Common myeloid progenitor, CD34-positive (primary cell): Measurements from ENCODE around the gene SCUBE1.

Experiments used
- CTCF ChIA-PET: fragments of 350-600 bp; sonication (Branson Sonifier 250); formaldehyde crosslinking; loops from one replicate; lab custom pipeline; 2021; ENCODE audit warnings: antibody characterized with exemption; lab: Charles Lee
- POLR2A ChIA-PET: fragments of 350-600 bp; sonication (Branson Sonifier 250); formaldehyde crosslinking; loops from one replicate; lab custom pipeline; 2021; ENCODE audit warnings: antibody characterized with exemption; lab: Charles Lee
- DNase-seq, 3 donors: peaks; one replicate each; pipeline versions ENCODE4 v3.0.0 to v3.0.0-alpha.2; 2013
- H3K27ac ChIP-seq, 2 experiments: 1 replicate in 1 of 2; 2 replicates in 1 of 2; pipeline ENCODE4 v1.7.0; 2013; ENCODE audit warnings: inconsistent platforms in 2 of 2, low read length in 2 of 2, mild to moderate bottlenecking in 2 of 2, low read depth in 1 of 2, moderate library complexity in 1 of 2; ENCODE audit not compliant: severe bottlenecking in 2 of 2, insufficient read depth in 1 of 2, poor library complexity in 1 of 2
- H3K27me3 ChIP-seq, 5 experiments: replicated peaks in 2 of 5; 1 replicate in 3 of 5; 2 replicates in 2 of 5; pipeline versions ENCODE4 v1.6.1 to v1.7.0; 2013; ENCODE audit warnings: low read length in 4 of 5, mild to moderate bottlenecking in 2 of 5, moderate library complexity in 2 of 5, inconsistent platforms in 1 of 5; ENCODE audit not compliant: insufficient read depth in 5 of 5, control insufficient read depth in 4 of 5
- H3K36me3 ChIP-seq, 4 experiments: 1 replicate in 2 of 4; 2 replicates in 2 of 4; pipeline versions ENCODE4 v1.6.1 to v1.7.0; 2013; ENCODE audit warnings: low read length in 3 of 4, control low read depth in 1 of 4, mild to moderate bottlenecking in 1 of 4; ENCODE audit not compliant: control insufficient read depth in 4 of 4, insufficient read depth in 4 of 4
- H3K4me1 ChIP-seq, 4 experiments: 1 replicate in 3 of 4; 2 replicates in 1 of 4; pipeline versions ENCODE4 v1.6.1 to v1.7.1; 2013; ENCODE audit warnings: low read length in 3 of 4, mild to moderate bottlenecking in 3 of 4, control low read depth in 1 of 4, inconsistent platforms in 1 of 4, moderate library complexity in 1 of 4; ENCODE audit not compliant: control insufficient read depth in 4 of 4, insufficient read depth in 4 of 4; ENCODE audit errors: control extremely low read depth in 1 of 4
- H3K4me3 ChIP-seq, 7 experiments: 1 replicate in 4 of 7; 2 replicates in 3 of 7; pipeline versions ENCODE4 v1.5.1 to v1.7.0; 2013; ENCODE audit warnings: mild to moderate bottlenecking in 7 of 7, low read length in 6 of 7, moderate library complexity in 6 of 7, inconsistent platforms in 2 of 7, low read depth in 2 of 7, control low read depth in 1 of 7; ENCODE audit not compliant: insufficient read depth in 4 of 7, control insufficient read depth in 1 of 7; ENCODE audit errors: extremely low read depth in 1 of 7
- H3K9me3 ChIP-seq, 5 experiments: 1 replicate in 4 of 5; 2 replicates in 1 of 5; pipeline versions ENCODE4 v1.6.1 to v1.7.1; 2013; ENCODE audit warnings: low read length in 4 of 5, mild to moderate bottlenecking in 2 of 5, inconsistent platforms in 1 of 5, low read depth in 1 of 5, moderate library complexity in 1 of 5; ENCODE audit not compliant: control insufficient read depth in 4 of 5, insufficient read depth in 2 of 5; ENCODE audit errors: control extremely low read depth in 1 of 5
- WGBS: methylation state at CpG from one replicate; pipeline ENCODE4 v1.1.5; 2013; ENCODE audit not compliant: insufficient coverage; 5-methylcytosine and 5-hydroxymethylcytosine counted together

The SCUBE1 gene

DNA sequence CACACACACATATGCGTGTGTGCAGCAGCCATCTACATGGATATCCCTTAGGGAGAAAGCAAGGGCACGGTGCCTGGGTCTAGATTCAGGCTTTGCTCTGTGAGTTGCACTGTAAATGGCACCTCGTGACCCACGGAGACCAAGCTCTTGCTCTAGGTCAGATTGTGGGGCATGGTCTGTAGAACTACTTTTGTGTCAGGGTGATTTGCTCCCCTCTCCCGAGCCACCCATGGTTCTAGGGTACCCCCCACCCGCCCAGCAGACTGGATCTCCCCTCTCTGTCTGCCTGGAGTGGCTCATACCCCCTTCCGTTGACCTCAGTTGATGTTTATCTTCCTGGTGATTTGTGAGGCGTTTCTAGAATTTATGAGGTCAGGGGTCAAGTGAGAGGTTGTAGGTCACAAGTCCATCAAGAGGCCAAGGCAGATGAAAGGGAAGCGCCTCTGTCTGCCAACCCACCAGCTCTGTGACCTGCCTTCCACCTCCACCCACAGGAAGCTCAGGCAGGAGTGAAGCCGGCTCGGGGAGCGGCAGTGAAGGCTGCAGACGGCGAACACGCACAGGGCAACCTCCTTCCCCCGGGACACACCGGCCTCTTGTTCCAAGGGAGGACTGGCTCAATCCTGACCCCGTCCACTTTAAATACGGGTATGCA, 80.1 kb downstream of the SCUBE1 start:
- Histone ChIP-seq H3K4me3 (peak overlapping the region in 5 of 7 experiments; percentile 21 to 55 (median 50)), H3K27ac (peak overlapping the region; percentile 95), H3K9me3 (no peaks in the 10 kb centered on the region), H3K36me3 (no peaks in the 10 kb centered on the region), H3K27me3 (no peaks in the 10 kb centered on the region), H3K4me1 (peaks cover 16 to 91% (median 69%) of the 10 kb centered on the region in 4 experiments)
- POLR2A ChIA-PET = interaction anchor here (0.6 to 2.8 kb wide), 6 partner anchors 10 to 1430 kb away, joined by 4 to 16 read pairs (median 11); partner anchors contain the start of gene TTLL12
- peak in 2 of 3 donors; percentile 73 to 87 for DNase-seq
- 24% methylated on average over 15 of the region's 19 CpGs for WGBS
- CTCF ChIA-PET = interaction anchor here (3.7 to 13.0 kb wide), 5 partner anchors 11 to 123 kb away, joined by 20 to 97 read pairs (median 37); no protein-coding TSS in a partner anchor

DNA sequence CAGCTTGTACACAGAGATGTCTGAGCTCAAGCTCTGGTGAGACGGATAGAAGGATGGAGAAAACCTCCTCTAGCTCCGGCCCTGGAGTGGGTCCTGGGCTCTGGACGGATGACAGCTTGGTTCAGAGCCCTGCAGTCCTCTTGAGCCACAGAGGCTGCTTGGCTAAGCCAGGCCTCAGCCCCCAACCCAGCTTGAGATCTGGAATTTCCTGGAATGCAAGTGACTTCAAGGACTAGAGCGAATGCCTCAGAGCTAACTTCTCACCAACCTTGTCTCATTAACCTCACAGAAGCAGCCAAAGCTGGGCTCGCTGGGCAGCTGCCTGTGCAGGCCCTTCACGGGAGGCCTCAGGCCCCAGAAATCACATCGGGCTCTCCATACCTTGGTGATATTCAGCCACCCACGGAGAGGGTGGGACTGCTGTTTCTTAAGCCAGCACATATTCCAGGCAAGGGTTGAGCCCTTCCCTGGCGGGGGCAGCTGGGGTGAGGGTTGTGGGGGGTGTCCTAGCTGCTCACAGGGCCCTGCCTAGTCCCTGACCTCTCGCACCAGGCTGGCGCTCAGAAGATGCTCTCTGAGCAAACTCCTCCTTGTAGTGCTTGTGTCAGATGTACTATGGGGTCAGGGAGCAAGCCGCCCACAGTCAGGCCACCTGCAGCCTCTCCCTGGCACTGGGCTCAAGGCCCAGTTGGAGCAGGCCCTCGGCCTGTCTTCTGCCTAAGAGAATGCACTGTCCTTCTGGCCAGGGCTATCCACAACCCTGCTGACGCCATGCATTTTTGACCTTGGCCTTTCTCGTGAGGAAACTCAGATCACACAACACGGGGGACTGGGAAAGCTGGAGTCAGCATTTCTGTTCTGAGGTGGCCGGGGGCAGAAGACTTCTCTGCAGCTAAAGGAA, 82.6 kb downstream of the SCUBE1 start:
- POLR2A ChIA-PET = no interaction called here
- no peak overlapping the region for H3K4me3 ChIP-seq
- CTCF ChIA-PET = interaction anchor here (1.3 to 13.0 kb wide), 6 partner anchors 9 to 126 kb away, joined by 3 to 97 read pairs (median 8); no protein-coding TSS in a partner anchor
- no peak for DNase-seq
- WGBS = 98% methylated on average over 14 of the region's 17 CpGs
- no peak overlapping the region for H3K27ac ChIP-seq
- no peaks in the 10 kb centered on the region for H3K36me3 ChIP-seq
- H3K4me1 ChIP-seq = peaks cover 19 to 91% (median 76%) of the 10 kb centered on the region in 4 experiments
- H3K9me3 ChIP-seq = no peaks in the 10 kb centered on the region
- H3K27me3 ChIP-seq = no peaks in the 10 kb centered on the region

DNA sequence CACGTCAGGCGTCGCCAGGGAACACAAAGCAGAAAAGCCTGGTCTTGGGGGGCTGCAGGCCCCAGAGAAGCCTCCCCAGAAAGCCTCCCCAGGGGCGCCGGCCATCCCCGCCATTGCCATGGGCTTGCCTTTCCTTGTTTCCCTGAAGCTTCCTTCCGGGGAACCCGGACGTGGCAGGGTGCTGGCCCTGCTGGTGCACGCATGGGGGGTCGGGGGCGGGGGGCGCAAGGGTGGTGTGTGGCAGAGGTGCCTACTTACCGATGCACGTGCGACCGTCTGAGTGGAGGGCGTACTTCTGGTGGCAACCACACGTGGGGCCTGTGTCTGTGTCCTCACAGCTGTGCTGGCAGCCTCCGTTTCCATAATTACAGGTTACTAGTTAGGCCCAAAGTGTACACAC, 85.2 kb downstream of the SCUBE1 start:
- 70% methylated on average over 20 of the region's 20 CpGs for WGBS
- Histone ChIP-seq H3K27me3 (no peaks in the 10 kb centered on the region), H3K36me3 (no peaks in the 10 kb centered on the region), H3K4me3 (peak overlapping the region in 1 of 7 experiments; percentile 8), H3K27ac (peak overlapping the region; percentile 81 to 87), H3K9me3 (no peaks in the 10 kb centered on the region), H3K4me1 (peaks cover 8 to 79% (median 54%) of the 10 kb centered on the region in 4 experiments)
- ChIA-PET CTCF (interaction anchor here (1.0 to 13.0 kb wide), 6 partner anchors 7 to 27 kb away, joined by 3 to 97 read pairs (median 6); no protein-coding TSS in a partner anchor), POLR2A (interaction anchor here (0.5 to 2.2 kb wide), 3 partner anchors 10 to 660 kb away, joined by 3 to 6 read pairs (median 3); no protein-coding TSS in a partner anchor)
- peak in 1 of 3 donors; percentile 53 for DNase-seq

DNA sequence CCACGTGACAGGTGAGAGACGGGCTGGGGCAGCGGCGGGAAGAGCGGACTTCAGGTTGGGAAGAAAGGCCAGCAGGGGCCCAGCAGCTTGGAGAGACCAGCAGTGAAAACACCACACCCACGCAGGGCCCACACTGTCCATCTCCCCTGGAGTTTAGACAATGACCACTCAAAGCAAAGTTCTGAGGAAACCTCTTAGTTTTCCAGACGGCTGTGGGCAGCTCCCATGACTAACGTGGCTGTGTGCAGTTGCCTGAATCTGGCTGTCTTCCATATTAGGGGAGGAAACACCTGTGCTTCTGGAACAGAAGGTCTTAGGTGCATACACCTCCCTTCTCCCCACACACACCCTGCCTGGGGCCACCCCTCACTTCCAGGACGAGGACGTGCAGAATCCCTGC, 85.6 kb downstream of the SCUBE1 start:
- H3K4me1 ChIP-seq = peaks cover 8 to 74% (median 50%) of the 10 kb centered on the region in 4 experiments
- POLR2A ChIA-PET = interaction anchor here (0.7 to 2.2 kb wide), 5 partner anchors 9 to 347 kb away, joined by 3 to 13 read pairs (median 5); no protein-coding TSS in a partner anchor
- H3K4me3 ChIP-seq = peak overlapping the region in 4 of 7 experiments; percentile 16 to 38 (median 32)
- no peaks in the 10 kb centered on the region for H3K36me3 ChIP-seq
- H3K27ac ChIP-seq = peak overlapping the region; percentile 81 to 87
- 1% methylated on average over 10 of the region's 10 CpGs for WGBS
- no peaks in the 10 kb centered on the region for H3K27me3 ChIP-seq
- CTCF ChIA-PET = interaction anchor here (1.0 to 13.0 kb wide), 5 partner anchors 6 to 27 kb away, joined by 3 to 97 read pairs (median 6); no protein-coding TSS in a partner anchor
- no peaks in the 10 kb centered on the region for H3K9me3 ChIP-seq
- DNase-seq = peak; percentile 83 to 97 (median 95)

DNA sequence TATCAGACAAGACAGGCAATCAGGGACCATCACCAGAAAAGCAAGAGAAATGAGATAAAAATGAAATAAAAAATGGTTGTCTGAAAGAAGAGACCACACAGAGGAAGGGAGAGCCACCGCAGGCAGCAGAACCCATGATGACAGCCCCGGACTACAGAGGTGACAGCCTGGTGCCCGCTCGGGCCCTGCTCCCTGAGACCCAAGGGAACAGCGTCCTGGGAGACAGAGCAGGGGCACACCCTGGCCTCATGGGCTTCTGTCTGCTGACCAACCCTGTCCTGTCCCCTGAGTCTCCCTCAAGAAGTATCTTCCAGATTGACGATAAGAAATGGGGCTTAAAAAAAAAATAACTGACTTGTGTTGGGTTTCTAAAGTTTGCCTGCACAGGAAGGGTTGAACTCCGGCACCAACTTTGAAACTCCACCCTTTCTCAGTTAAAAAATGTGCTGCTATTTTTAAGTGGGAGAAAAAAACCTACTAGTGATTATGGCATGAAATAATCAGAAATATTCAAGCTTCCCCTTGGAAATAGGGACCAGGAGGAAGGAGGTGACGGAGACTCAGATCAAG, 86.1 kb downstream of the SCUBE1 start:
- peak overlapping the region in 5 of 7 experiments; percentile 13 to 45 (median 35) for H3K4me3 ChIP-seq
- no peaks in the 10 kb centered on the region for H3K27me3 ChIP-seq
- H3K9me3 ChIP-seq = no peaks in the 10 kb centered on the region
- ChIA-PET CTCF (interaction anchor here (1.0 to 13.0 kb wide), 5 partner anchors 5 to 26 kb away, joined by 3 to 97 read pairs (median 72); no protein-coding TSS in a partner anchor), POLR2A (interaction anchor here (0.7 to 2.2 kb wide), 5 partner anchors 9 to 346 kb away, joined by 3 to 13 read pairs (median 5); no protein-coding TSS in a partner anchor)
- no peaks in the 10 kb centered on the region for H3K36me3 ChIP-seq
- peaks cover 8 to 70% (median 46%) of the 10 kb centered on the region in 4 experiments for H3K4me1 ChIP-seq
- WGBS = 5% methylated on average over 4 of the region's 8 CpGs
- DNase-seq = peak in 2 of 3 donors; percentile 53 to 69
- H3K27ac ChIP-seq = peak overlapping the region; percentile 81 to 87

DNA sequence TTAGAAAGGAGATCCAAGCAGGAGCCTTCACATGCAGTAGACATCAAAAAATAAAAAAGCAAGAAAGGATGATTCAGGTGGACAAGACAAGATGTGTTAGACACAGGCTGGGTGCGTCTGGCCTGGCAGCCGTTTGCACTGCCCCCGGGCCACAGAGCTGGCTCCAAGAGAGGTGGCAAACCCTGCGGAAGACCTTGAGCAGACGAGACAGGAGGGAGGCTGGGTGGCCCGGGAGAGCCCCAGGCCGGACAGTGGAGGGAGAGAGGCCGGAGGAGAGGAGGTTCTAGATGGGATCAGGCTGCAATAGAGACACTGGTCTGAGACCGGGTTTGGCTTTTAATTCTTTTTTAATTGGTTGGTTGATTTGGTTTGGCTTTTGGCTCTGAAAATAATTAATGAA, 86.6 kb downstream of the SCUBE1 start:
- ChIA-PET POLR2A (interaction anchor here (1.1 kb wide), 1 partner anchor 14 kb away, joined by 5 read pairs; no protein-coding TSS in a partner anchor), CTCF (interaction anchor here (11.2 to 13.0 kb wide), 2 partner anchors 5 kb away, joined by 97 read pairs; no protein-coding TSS in a partner anchor)
- Histone ChIP-seq H3K27ac (peak overlapping the region; percentile 81 to 87), H3K9me3 (no peaks in the 10 kb centered on the region), H3K4me3 (peak overlapping the region in 1 of 7 experiments; percentile 35), H3K27me3 (no peaks in the 10 kb centered on the region), H3K36me3 (no peaks in the 10 kb centered on the region), H3K4me1 (peaks cover 6 to 65% (median 43%) of the 10 kb centered on the region in 4 experiments)
- WGBS = 86% methylated on average over 7 of the region's 9 CpGs
- DNase-seq = no peak
